Measurements from ENCODE around the gene FOSB.

GRCh38 chr19:45485305-45486077, 17.7 kb downstream of the FOSB start:
- TF ChIP-seq POLR2A (IDR thresholded peaks at IDR 0.05; ENCODE audit: low read length) (no peak), GATA1 (IDR thresholded peaks at IDR 0.05; ENCODE audit: low read depth, low read length) (no peak)
